Measurements from ENCODE around the gene ACTN4. TPM values are rescaled to one million over a fixed set of nuclear protein-coding genes. Genes with fewer than 3 reads are reported as not detected.

ACTN4 gene
- total RNA-seq, 1 donor from 2014 or later: 744 TPM

DNA sequence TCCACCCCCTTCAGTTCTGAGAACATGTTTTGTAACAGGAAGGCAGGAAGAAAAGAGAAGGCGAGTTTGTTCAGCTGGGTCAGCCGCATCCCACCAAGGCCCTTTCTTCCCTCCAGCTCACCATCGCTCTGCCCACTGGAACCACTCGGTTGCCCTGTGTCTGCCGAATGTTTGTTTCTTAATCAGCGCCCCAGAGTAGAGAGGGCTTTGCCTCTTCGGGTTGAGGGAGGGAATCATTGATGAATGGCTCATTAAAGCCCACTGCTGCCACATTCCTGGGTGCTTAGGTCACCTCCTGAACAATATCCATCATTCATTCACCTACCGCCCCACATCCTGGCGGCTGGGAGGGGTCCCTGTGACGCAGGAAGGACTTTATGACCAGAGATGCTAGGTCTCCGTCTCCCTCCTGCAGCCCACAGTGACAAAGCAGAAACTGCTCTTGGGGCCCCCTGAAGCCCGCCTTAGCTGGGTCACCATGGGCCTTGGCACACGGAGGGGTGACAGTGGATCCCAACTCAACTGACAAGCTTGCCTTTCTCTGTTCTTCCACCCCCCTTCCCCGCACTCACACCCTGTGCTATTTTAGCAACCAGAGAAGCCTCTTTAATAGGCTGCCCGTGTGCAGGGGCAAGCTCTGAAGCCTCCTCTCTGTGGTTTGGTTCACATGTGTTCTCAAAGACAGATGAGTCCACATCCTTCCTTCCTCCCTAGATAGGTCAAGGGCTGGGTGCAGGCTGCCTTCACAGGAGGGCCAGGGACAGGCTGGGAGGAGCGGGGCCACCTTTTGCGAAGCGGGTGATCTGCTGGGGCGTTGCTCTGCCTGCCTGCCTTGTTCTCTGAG, 46.2 kb downstream of the ACTN4 start:
- Mint-ChIP-seq H3K27ac (ENCODE audit: unreplicated experiment) (peak overlapping the region; percentile 94), H3K36me3 (ENCODE audit: low read depth, unreplicated experiment) (peaks cover 34% of the 10 kb centered on the region), H3K4me1 (ENCODE audit: unreplicated experiment) (peaks cover 73% of the 10 kb centered on the region), H3K9me3 (ENCODE audit: unreplicated experiment) (no peaks in the 10 kb centered on the region), H3K27me3 (ENCODE audit: unreplicated experiment) (peaks cover 24% of the 10 kb centered on the region), H3K4me3 (ENCODE audit: unreplicated experiment) (peak overlapping the region; percentile 71)
- TF ChIP-seq, protein P1, sequence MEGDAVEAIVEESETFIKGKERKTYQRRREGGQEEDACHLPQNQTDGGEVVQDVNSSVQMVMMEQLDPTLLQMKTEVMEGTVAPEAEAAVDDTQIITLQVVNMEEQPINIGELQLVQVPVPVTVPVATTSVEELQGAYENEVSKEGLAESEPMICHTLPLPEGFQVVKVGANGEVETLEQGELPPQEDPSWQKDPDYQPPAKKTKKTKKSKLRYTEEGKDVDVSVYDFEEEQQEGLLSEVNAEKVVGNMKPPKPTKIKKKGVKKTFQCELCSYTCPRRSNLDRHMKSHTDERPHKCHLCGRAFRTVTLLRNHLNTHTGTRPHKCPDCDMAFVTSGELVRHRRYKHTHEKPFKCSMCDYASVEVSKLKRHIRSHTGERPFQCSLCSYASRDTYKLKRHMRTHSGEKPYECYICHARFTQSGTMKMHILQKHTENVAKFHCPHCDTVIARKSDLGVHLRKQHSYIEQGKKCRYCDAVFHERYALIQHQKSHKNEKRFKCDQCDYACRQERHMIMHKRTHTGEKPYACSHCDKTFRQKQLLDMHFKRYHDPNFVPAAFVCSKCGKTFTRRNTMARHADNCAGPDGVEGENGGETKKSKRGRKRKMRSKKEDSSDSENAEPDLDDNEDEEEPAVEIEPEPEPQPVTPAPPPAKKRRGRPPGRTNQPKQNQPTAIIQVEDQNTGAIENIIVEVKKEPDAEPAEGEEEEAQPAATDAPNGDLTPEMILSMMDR (IDR thresholded peaks at IDR 0.05; ENCODE audit: unreplicated experiment): no peak
- DNase-seq (ENCODE audit: low spot score): no peak

DNA sequence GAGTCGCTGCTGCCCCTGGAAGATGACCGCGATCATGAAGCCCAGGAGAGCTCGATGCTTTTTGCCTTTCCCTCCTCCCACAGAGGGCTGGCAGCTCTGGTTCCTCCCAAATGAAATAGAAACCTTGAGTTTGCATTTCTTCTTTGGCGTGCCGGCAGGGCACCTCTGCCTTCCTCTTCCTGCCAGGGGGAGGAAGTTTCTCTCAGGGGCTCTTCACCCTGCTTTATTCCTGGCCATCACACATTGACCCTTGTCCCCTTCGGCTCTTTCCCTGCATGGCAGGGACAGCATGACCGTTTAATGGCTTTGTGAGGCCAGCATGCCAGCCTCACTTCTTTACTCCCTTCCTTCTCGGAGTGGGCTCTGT, 47.9 kb downstream of the ACTN4 start:
- DNase-seq (ENCODE audit: low spot score): no peak
- peaks cover 29% of the 10 kb centered on the region for H3K36me3 Mint-ChIP-seq (ENCODE audit: low read depth, unreplicated experiment)
- H3K27ac Mint-ChIP-seq (ENCODE audit: unreplicated experiment): peak overlapping the region; percentile 94
- TF ChIP-seq, protein P1 (IDR thresholded peaks at IDR 0.05; ENCODE audit: unreplicated experiment): no peak
- peak overlapping the region; percentile 59 for H3K4me3 Mint-ChIP-seq (ENCODE audit: unreplicated experiment)
- peaks cover 28% of the 10 kb centered on the region for H3K27me3 Mint-ChIP-seq (ENCODE audit: unreplicated experiment)
- peaks cover 85% of the 10 kb centered on the region for H3K4me1 Mint-ChIP-seq (ENCODE audit: unreplicated experiment)
- H3K9me3 Mint-ChIP-seq (ENCODE audit: unreplicated experiment): no peaks in the 10 kb centered on the region

DNA sequence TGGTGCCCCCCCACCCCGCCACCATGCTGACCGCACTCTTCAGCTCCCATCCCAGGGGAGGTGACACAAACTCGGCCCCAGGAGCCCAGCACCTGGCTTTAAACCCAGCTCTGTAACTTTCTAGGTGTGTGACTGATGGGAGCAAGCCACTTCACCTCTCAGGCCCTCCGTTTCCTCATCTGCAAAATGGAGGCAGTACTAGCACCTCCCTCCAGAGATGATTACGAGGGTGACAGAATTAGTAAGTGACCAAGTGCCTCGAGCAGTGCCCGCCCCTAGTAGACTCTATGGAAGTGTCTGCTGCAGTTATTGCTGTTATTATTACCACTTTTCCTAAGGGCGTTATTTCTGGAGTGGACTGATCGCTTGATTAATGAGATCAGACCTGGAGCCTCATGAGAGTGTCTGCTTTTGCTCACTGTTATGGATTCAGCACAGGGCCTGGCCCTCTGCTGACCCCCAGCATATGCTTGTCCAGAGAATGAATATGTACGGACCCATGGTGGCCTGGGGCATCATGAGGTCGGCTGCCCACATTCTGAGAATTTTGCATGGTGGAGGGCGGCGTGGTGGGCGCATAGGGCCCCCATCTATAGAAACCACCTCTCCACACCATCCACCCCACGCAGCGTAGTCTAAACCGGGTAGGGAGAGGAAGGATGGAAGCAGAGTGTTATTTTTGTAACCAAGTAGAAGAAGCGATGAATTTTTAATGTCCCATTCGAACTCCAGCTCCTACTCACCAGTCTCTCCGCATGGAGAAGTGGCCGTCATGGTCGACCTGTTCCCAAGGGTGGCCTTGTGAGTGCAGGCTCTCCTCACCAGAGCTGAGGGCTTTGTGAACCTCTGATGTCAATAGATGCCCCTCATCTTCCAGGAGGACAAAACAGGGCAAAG, 48.6 kb downstream of the ACTN4 start:
- Mint-ChIP-seq H3K36me3 (ENCODE audit: low read depth, unreplicated experiment) (peaks cover 34% of the 10 kb centered on the region), H3K27ac (ENCODE audit: unreplicated experiment) (peak overlapping the region; percentile 94), H3K4me3 (ENCODE audit: unreplicated experiment) (peak overlapping the region; percentile 70), H3K9me3 (ENCODE audit: unreplicated experiment) (no peaks in the 10 kb centered on the region), H3K27me3 (ENCODE audit: unreplicated experiment) (peaks cover 26% of the 10 kb centered on the region), H3K4me1 (ENCODE audit: unreplicated experiment) (peaks cover 85% of the 10 kb centered on the region)
- no peak for DNase-seq (ENCODE audit: low spot score)
- TF ChIP-seq, protein P1 (IDR thresholded peaks at IDR 0.05; ENCODE audit: unreplicated experiment): no peak

DNA sequence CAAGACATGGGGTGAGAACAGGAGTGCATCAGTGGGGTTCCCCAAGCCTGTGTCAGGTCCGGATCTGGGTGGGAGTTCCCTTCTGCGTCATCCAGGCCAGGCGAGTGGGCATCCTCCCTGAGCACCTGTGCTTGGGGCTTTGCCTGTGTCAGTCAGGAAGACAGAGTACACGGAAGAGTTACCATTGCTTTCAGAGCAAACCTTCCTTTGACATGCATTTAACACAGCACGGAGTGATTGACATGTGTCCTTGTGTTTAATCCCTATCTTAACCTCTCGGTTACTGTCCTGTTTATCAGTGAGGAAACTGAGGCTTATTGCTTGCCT, 49.2 kb downstream of the ACTN4 start:
- Mint-ChIP-seq H3K27ac (ENCODE audit: unreplicated experiment) (peak overlapping the region; percentile 8), H3K9me3 (ENCODE audit: unreplicated experiment) (no peaks in the 10 kb centered on the region), H3K4me3 (ENCODE audit: unreplicated experiment) (peak overlapping the region; percentile 70), H3K4me1 (ENCODE audit: unreplicated experiment) (peaks cover 85% of the 10 kb centered on the region), H3K36me3 (ENCODE audit: low read depth, unreplicated experiment) (peaks cover 34% of the 10 kb centered on the region), H3K27me3 (ENCODE audit: unreplicated experiment) (peaks cover 26% of the 10 kb centered on the region)
- TF ChIP-seq, protein P1 (IDR thresholded peaks at IDR 0.05; ENCODE audit: unreplicated experiment): no peak
- DNase-seq (ENCODE audit: low spot score): no peak

Measured in endothelial cell (in vitro differentiated cells).